ENCODE data around the gene FRMD4A. TPM values are rescaled to one million over a fixed set of nuclear protein-coding genes. Genes with fewer than 3 reads are reported as not detected.

The FRMD4A gene
- total RNA-seq, 1 experiment from 2014 or later = 7.1 TPM

GRCh38 chr10:14024329-14025202 lies 306.2 kb downstream of the FRMD4A start:
- no peaks in the 10 kb centered on the region for H3K27me3 ChIP-seq (ENCODE audit: low read length)
- POLR2A ChIA-PET (ENCODE audit: unreplicated experiment) = interaction anchor here (0.6 kb wide), 1 partner anchor 17 kb away, joined by 4 read pairs; no protein-coding TSS in a partner anchor

DNA sequence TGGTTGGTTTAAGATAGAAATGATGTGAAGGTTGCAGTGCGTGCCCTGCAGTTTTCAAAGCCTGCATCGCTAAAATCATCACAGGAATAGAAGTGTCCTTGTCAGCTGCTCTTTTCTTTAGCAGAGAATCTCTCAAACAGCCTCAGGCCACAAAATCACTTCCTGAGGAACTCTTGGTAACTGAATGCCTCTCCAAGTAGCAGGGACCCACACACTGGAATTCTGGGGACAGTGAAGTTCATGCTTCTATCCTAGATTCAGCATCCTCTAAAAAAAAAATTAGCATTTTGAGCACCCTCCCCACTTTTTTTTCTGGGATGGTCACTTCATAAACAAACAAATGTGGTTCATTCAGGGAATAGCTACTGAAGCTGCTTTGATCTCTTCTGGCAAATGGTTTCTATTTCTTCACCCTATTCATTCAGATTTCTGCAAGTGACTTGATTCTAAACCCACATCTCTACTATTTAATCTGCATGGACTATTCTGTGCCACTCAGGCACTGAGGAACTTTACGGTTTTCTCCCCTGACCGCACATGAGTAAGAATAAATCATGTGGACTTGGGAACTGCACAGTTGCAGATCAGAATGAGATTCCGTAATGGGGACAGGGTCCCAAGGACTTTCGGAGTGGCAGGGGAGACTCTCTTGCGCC lies 306.9 kb downstream of the FRMD4A start:
- ATAC-seq (no peak), DNase-seq (no peak)
- TF ChIP-seq, protein P1, sequence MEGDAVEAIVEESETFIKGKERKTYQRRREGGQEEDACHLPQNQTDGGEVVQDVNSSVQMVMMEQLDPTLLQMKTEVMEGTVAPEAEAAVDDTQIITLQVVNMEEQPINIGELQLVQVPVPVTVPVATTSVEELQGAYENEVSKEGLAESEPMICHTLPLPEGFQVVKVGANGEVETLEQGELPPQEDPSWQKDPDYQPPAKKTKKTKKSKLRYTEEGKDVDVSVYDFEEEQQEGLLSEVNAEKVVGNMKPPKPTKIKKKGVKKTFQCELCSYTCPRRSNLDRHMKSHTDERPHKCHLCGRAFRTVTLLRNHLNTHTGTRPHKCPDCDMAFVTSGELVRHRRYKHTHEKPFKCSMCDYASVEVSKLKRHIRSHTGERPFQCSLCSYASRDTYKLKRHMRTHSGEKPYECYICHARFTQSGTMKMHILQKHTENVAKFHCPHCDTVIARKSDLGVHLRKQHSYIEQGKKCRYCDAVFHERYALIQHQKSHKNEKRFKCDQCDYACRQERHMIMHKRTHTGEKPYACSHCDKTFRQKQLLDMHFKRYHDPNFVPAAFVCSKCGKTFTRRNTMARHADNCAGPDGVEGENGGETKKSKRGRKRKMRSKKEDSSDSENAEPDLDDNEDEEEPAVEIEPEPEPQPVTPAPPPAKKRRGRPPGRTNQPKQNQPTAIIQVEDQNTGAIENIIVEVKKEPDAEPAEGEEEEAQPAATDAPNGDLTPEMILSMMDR (conservative IDR thresholded peaks at IDR 0.05; ENCODE audit: low read depth, low read length) = no peak
- no peak for TF ChIP-seq EZH2 (IDR thresholded peaks at IDR 0.05; ENCODE audit: low read length, unreplicated experiment)
- TF ChIP-seq EZH2phosphoT487 (IDR thresholded peaks at IDR 0.05; ENCODE audit: borderline replicate concordance, low read length) = no peak
- ChIA-PET CTCF (no interaction called here), POLR2A (ENCODE audit: unreplicated experiment) (interaction anchor here (0.6 kb wide), 1 partner anchor 17 kb away, joined by 4 read pairs; no protein-coding TSS in a partner anchor)
- Histone ChIP-seq H4K20me1 (ENCODE audit: low read length) (no peaks in the 10 kb centered on the region), H3F3A (ENCODE audit: low read length, unreplicated experiment) (no peaks in the 10 kb centered on the region), H3K4me1 (ENCODE audit: insufficient read depth, low read length) (no peaks in the 10 kb centered on the region), H3K9me2 (replicated peaks; ENCODE audit: low read length) (no peaks in the 10 kb centered on the region), H3K9ac (ENCODE audit: low read length) (no peak overlapping the region), H3K36me3 (ENCODE audit: low read depth, low read length) (no peaks in the 10 kb centered on the region), H3K79me2 (ENCODE audit: low read length) (no peaks in the 10 kb centered on the region), H3K9me3 (ENCODE audit: low read length) (no peaks in the 10 kb centered on the region), H3K4me2 (ENCODE audit: low read length) (no peak overlapping the region), H3K27ac (ENCODE audit: low read length) (no peak overlapping the region), H3K27me3 (ENCODE audit: low read length) (no peaks in the 10 kb centered on the region), H2AFZ (ENCODE audit: low read length) (no peak overlapping the region), H3K4me3 (ENCODE audit: low read length) (no peak overlapping the region)
- intact Hi-C loops (cut with micrococcal nuclease) = no loop called here
- no TSS peak for BruUV-seq (replicated peaks)

More at GRCh38 chr10:14024329-14025202, 306.2 kb downstream of the FRMD4A start:
- Histone ChIP-seq H2AFZ (ENCODE audit: low read length) (no peak overlapping the region), H4K20me1 (ENCODE audit: low read length) (no peaks in the 10 kb centered on the region), H3K4me3 (ENCODE audit: low read length) (no peak overlapping the region), H3K79me2 (ENCODE audit: low read length) (no peaks in the 10 kb centered on the region), H3K9me3 (ENCODE audit: low read length) (no peaks in the 10 kb centered on the region), H3K27ac (ENCODE audit: low read length) (no peak overlapping the region), H3F3A (ENCODE audit: low read length, unreplicated experiment) (no peaks in the 10 kb centered on the region), H3K4me1 (ENCODE audit: insufficient read depth, low read length) (no peaks in the 10 kb centered on the region), H3K4me2 (ENCODE audit: low read length) (no peak overlapping the region), H3K9me2 (replicated peaks; ENCODE audit: low read length) (no peaks in the 10 kb centered on the region), H3K9ac (ENCODE audit: low read length) (no peak overlapping the region), H3K36me3 (ENCODE audit: low read depth, low read length) (no peaks in the 10 kb centered on the region)
- ATAC-seq (no peak), DNase-seq (no peak)
- TF ChIP-seq, protein P1 (conservative IDR thresholded peaks at IDR 0.05; ENCODE audit: low read depth, low read length) = no peak
- TF ChIP-seq EZH2 (IDR thresholded peaks at IDR 0.05; ENCODE audit: low read length, unreplicated experiment) (no peak), EZH2phosphoT487 (IDR thresholded peaks at IDR 0.05; ENCODE audit: borderline replicate concordance, low read length) (no peak)
- intact Hi-C loops (cut with micrococcal nuclease) = no loop called here
- CTCF ChIA-PET = no interaction called here
- BruUV-seq (replicated peaks) = no TSS peak
